Fibroblast of skin of abdomen (primary cell): ENCODE results near the gene CENPN.

ENCODE experiments used
- DNase-seq: peaks from one replicate; pipeline ENCODE4 v3.0.0-alpha.2; 2013

The CENPN gene

GRCh38 chr16:81081014-81081413 lies 74.0 kb downstream of the CENPN start:
- DNase-seq = no peak
